Measurements from ENCODE around the gene IVD.

GRCh38 chr15:40415226-40415625 is 9.6 kb downstream of the IVD start:
- TF ChIP-seq CTCF (conservative IDR thresholded peaks at IDR 0.05; ENCODE audit: low read length) = no peak
- no peak for TF ChIP-seq EZH2phosphoT487 (IDR thresholded peaks at IDR 0.05; ENCODE audit: borderline replicate concordance)
